Activated CD4-positive, alpha-beta T cell treated with anti-CD3 and anti-CD28 coated beads, Interleukin-2, Interleukin-4, amounts not matched to agents 100 ng/mL and 50 ng/mL, durations not matched to agents 16 hours and 8 hours (primary cell): Measurements from ENCODE around the gene CUEDC2.

Experiments
- DNase-seq: peaks from one replicate; pipeline ENCODE4 v3.0.0-alpha.2; 2020; ENCODE audit warnings: low spot score

The CUEDC2 gene

GRCh38 chr10:102432162-102432950 lies at the start of gene CUEDC2:
CUEDC2 (minus strand) TSS chr10:102432574; CDS start chr10:102425188, 7,386 bp downstream.
- peak; percentile 98 for DNase-seq

- DNase-seq = no peak
These were observed 48.0 kb upstream of the CUEDC2 start for GRCh38 chr10:102480396-102480795.

DNA sequence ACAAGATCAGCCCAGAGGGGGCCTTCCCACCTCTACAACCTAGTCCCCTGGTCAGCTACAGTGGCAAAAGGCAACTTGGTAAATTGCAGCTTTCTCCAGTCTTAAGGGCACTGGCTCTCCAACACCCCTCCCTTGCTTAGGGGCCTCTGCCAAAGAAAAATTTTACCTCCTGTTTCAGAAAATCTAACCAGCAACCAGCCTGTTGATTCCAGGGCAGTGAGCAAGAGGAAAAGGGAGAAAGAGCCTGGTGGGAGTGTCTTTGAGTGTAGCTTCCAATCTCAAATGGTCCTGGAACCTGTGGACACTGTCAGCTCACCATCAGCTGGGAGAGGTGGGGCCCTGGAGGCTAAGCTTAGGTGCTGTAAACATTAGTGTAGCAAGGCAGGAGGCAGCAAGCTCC lies 47.3 kb upstream of the CUEDC2 start:
- DNase-seq = no peak

- DNase-seq = no peak
These were observed 44.2 kb upstream of the CUEDC2 start for GRCh38 chr10:102476466-102477141.

GRCh38 chr10:102475451-102476040 lies 43.2 kb upstream of the CUEDC2 start:
- DNase-seq = no peak

GRCh38 chr10:102473445-102474331 lies 41.3 kb upstream of the CUEDC2 start:
- no peak for DNase-seq

DNA sequence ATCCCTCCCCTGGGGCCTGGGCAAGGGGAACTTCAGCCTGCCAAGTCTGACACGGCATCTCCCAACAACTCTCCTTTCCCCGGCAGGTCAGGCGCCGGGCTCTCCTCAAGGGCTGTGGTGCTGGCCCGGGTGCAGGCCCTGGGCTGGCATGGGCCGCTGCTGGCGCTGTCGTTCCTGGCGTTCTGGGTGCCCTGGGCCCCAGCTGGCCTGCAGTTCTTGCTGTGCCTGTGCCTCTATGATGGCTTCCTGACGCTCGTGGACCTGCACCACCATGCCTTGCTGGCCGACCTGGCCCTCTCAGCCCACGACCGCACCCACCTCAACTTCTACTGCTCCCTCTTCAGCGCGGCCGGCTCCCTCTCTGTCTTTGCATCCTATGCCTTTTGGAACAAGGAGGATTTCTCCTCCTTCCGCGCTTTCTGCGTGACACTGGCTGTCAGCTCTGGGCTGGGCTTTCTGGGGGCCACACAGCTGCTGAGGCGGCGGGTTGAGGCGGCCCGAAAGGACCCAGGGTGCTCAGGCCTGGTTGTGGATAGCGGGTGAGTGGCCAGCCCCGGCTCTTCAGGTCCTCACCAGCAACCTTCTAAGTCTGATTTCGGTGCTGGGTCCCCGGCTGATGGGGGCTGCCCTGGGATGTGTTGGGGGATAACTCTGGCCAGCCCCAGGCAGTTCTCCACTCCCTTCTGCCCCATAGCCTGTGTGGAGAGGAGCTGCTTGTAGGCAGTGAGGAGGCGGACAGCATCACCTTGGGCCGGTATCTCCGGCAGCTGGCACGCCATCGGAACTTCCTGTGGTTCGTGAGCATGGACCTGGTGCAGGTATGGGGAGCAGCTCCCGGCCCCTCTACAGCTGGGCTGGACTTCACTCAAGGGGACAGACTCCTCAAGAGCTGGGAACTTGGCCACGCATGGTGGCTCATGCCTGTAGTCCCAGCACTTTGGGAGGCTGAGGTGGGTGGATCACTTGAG lies 38.5 kb upstream of the CUEDC2 start:
- DNase-seq = no peak

- no peak for DNase-seq
These were observed 36.3 kb upstream of the CUEDC2 start for GRCh38 chr10:102468683-102469082.

DNA sequence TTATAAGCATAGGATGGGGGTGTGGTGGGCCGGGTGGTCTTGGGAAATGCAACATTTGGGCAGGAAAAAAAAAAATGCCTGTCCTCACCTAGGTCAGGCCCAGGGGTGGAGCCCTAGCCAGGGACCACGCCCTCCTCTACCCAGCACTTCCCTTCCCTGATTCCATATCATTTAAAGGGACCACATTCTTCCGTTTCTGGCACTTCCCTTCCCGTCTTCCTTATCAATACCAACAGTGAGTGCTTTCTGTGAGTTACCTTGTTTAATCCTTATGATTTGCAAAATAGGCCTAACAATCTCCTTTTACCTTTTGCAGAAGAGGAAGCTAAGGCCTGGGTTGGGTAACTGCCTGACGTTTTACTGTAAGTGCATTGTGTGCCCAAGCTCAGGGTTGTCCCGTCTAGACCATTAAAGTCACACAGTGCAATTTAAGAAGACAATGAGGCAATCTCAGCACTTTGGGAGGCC lies 35.6 kb upstream of the CUEDC2 start:
- no peak for DNase-seq

GRCh38 chr10:102467318-102467717 lies 34.9 kb upstream of the CUEDC2 start:
- DNase-seq = no peak

DNA sequence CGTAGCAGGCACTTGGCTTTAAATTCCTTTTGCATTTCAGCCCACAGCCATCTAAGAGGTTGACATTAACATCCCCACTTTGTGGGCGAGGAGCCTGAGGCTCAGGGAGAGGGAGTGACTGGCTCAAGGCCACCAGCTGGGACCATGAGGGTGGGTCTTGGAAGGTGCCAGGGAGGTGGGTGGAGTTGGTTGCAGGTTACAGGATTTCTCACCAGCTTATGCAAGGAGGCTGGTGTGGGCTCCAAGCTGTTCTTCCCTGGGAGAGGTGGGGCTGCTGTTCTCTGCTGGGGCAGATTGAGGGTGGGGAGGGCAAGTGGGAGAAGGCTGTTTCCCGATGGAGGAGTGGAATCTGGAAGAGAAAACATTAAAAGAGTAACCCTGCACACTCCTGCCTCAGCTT lies 33.1 kb upstream of the CUEDC2 start:
- DNase-seq = no peak

- no peak for DNase-seq
These were observed 31.6 kb upstream of the CUEDC2 start for GRCh38 chr10:102463983-102464382.

DNA sequence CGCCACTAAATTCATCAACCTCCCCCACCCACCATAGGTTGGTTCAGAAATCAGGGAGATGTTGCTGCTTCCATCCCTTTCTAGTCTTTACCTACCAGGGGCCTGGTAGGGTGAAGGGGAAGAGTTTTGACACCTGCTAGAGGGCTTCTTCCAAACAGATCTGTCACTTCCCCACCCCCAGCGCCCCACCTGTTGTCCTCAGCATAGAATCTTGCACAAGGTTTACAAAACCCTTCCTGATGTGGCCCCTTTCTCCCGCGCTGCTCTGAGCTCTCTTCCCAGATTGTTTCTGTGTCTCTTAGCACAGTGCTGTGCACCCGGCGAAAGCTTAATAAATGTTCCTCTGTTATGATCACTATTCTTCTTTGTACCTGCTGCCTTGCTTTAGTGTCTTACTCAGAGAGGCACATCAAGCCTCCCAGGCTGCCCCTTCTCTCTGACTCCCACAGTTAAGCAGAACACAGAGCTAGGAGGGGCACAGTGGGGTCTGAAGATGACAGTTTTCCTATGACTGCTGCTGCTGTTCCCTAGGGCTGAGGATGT lies 30.2 kb upstream of the CUEDC2 start:
- DNase-seq = no peak

GRCh38 chr10:102461187-102462054 lies 29.0 kb upstream of the CUEDC2 start:
- peak; percentile 94 for DNase-seq

DNA sequence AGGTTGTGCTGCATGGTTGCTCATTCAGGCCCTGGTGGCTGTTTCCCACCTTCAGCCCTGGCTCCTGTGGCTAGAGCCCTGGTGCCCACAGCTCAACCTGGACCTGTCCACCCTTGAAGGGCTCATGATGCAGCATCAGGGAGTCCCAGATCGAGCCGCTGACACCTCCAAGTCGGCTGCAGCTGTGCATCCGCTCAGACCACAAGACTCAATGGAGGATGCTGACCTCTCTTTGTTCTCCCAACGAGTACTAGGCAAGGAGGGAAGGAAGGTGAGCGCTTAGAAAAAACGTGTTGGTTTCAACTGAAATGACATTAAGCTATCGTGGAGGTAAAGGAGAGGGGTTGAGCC lies 28.4 kb upstream of the CUEDC2 start:
- DNase-seq = no peak

- DNase-seq = no peak
These were observed 26.3 kb upstream of the CUEDC2 start for GRCh38 chr10:102458656-102459055.

- DNase-seq = no peak
These were observed 25.3 kb upstream of the CUEDC2 start for GRCh38 chr10:102457591-102458150.

DNA sequence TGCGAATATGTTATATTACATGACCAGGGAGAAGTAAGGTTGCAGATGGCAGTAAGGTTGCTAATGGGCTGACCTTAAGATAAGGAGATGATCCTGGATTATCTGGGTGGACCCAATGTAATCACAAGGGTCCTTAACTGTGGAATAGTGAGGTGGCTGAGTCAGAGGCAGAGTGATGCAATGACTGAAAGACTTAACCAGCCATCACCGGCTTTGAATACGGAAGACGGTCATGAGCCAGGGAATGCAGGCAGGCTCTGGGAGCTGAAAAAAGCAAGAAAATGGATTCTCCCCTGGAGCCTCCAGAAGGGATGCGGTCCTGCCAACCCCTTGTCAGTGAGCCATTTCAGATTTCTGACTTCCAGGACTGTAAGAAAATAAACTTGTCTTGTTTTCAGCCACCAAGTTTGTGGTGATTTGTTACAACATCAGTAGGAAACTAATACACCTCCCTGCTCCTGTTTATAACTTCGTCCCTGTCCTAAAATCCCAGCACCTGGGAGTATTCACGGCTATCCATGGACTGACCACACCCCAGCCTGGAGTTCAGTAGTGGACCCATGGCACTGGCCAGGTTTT lies 23.6 kb upstream of the CUEDC2 start:
- no peak for DNase-seq
